HG03342 (cell line): ENCODE data around the gene TM4SF5.

Experiments
- ATAC-seq: cut with Tn5 transposase; IDR thresholded peaks from one replicate; pipeline ENCODE4 v1.9.1; 2021; ENCODE audit warnings: mild to moderate bottlenecking, moderate library complexity; ENCODE audit not compliant: unreplicated experiment

TM4SF5 gene

GRCh38 chr17:4823373-4824089 lies 51.8 kb downstream of the TM4SF5 start:
- ATAC-seq, result no peak

- ATAC-seq, result no peak
Observed at GRCh38 chr17:4827399-4827798, 55.7 kb downstream of the TM4SF5 start.

- ATAC-seq, result peak; percentile 15
Observed at GRCh38 chr17:4832829-4833177, 61.1 kb downstream of the TM4SF5 start.
